HG03565 (cell line): ENCODE data around the gene RERE.

ENCODE experiments used
- ATAC-seq: cut with Tn5 transposase; IDR thresholded peaks from one replicate; pipeline ENCODE4 v1.9.1; 2021; ENCODE audit warnings: mild to moderate bottlenecking, moderate library complexity; ENCODE audit not compliant: unreplicated experiment

Gene RERE

GRCh38 chr1:8358897-8359616 lies 458.4 kb downstream of the RERE start:
- ATAC-seq = no peak

GRCh38 chr1:8358241-8358896 lies 459.1 kb downstream of the RERE start:
- ATAC-seq = no peak

GRCh38 chr1:8357329-8358101 lies 459.9 kb downstream of the RERE start:
- ATAC-seq = no peak

GRCh38 chr1:8356256-8357209 lies 460.9 kb downstream of the RERE start:
- ATAC-seq = no peak

- no peak for ATAC-seq
Measured at GRCh38 chr1:8355439-8356255, 461.8 kb downstream of the RERE start.

- no peak for ATAC-seq
Measured at GRCh38 chr1:8354038-8354437, 463.4 kb downstream of the RERE start.

GRCh38 chr1:8352886-8353785 lies 464.3 kb downstream of the RERE start:
- ATAC-seq = no peak

- ATAC-seq = no peak
Measured at GRCh38 chr1:8352471-8352845, 465.0 kb downstream of the RERE start.

GRCh38 chr1:8351693-8352470 lies 465.6 kb downstream of the RERE start:
- no peak for ATAC-seq

- no peak for ATAC-seq
Measured at GRCh38 chr1:8350914-8351684, 466.3 kb downstream of the RERE start.

- ATAC-seq = no peak
Measured at GRCh38 chr1:8349961-8350360, 467.5 kb downstream of the RERE start.

GRCh38 chr1:8349473-8349865 lies 468.0 kb downstream of the RERE start:
- no peak for ATAC-seq

- ATAC-seq = no peak
Measured at GRCh38 chr1:8348777-8349472, 468.5 kb downstream of the RERE start.

- ATAC-seq = no peak
Measured at GRCh38 chr1:8348047-8348776, 469.2 kb downstream of the RERE start.

GRCh38 chr1:8347635-8348034 lies 469.8 kb downstream of the RERE start:
- ATAC-seq = no peak
